Body of pancreas (tissue), 4 donors: ENCODE measurements around the gene SLC9A8.

Experiments used
- POLR2A ChIP-seq, 3 donors: fragments of 450-650 bp; IDR thresholded peaks; one replicate each; pipeline ENCODE4 v1.6.1; 2016; ENCODE audit warnings: antibody characterized with exemption in 3 of 3, mild to moderate bottlenecking in 2 of 3
- TF ChIP-seq, protein P1 (sequence below), 7 experiments: fragments of 450-650 bp in 4 of 7; fragments of 200-600 bp in 3 of 7; sonication (generic) in 3 of 7; IDR thresholded peaks; one replicate each; pipeline ENCODE4 v1.5.1; 2016 to 2019; ENCODE audit warnings: antibody characterized with exemption in 7 of 7

DNA sequence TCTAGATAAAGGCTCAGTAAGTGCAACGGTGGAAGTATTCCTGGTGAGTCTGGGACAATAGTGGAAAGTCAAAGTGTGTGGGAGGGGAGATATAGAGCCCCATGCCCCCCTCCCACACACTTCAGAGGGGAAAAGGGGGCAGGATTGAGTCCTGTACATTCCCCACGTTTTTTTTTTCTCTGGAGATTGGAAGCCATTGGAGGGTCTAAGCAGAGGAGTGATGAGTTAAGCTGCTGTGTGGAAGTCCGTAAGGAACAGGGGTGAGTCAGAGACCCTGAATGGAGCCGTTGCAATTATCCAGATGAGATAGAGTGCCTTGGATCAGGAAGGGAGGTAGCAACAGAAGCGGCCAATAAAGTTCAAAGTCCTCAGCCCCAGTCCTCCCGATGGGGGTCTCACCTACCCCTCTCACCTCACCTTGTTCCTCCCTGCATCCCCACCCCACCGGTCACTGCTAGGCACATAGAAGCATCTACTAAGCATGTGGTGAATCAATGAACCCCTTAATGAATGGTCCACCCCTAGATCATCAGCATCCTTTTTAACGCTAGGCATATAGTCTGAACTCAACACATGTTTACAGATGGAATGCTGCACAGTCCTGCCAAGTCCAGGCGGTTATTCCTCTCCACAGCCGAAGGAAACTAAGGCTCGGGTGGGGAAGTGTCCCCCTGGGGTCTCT is 662 bp upstream of the SLC9A8 start:
- TF ChIP-seq, protein P1, sequence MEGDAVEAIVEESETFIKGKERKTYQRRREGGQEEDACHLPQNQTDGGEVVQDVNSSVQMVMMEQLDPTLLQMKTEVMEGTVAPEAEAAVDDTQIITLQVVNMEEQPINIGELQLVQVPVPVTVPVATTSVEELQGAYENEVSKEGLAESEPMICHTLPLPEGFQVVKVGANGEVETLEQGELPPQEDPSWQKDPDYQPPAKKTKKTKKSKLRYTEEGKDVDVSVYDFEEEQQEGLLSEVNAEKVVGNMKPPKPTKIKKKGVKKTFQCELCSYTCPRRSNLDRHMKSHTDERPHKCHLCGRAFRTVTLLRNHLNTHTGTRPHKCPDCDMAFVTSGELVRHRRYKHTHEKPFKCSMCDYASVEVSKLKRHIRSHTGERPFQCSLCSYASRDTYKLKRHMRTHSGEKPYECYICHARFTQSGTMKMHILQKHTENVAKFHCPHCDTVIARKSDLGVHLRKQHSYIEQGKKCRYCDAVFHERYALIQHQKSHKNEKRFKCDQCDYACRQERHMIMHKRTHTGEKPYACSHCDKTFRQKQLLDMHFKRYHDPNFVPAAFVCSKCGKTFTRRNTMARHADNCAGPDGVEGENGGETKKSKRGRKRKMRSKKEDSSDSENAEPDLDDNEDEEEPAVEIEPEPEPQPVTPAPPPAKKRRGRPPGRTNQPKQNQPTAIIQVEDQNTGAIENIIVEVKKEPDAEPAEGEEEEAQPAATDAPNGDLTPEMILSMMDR (IDR thresholded peaks at IDR 0.05), result no peak
- TF ChIP-seq POLR2A (IDR thresholded peaks at IDR 0.05), result no peak
